ENCODE measurements around the gene RNF223.
"Not testable (repeated sequence)": the region's sequence is repeated elsewhere in the genome, so short reads cannot be mapped to it uniquely, and the experiment has no call there.

The RNF223 gene

GRCh38 chr1:1030867-1031658, 43.0 kb downstream of the RNF223 start:
- Mint-ChIP-seq H3K4me1 (peaks cover 26% of the 10 kb centered on the region), H3K27me3 (peaks cover 17% of the 10 kb centered on the region)
- H3K4me3 Mint-ChIP-seq, H3K27ac Mint-ChIP-seq, DNase-seq, H3K9me3 Mint-ChIP-seq, ATAC-seq: not testable (repeated sequence)

DNA sequence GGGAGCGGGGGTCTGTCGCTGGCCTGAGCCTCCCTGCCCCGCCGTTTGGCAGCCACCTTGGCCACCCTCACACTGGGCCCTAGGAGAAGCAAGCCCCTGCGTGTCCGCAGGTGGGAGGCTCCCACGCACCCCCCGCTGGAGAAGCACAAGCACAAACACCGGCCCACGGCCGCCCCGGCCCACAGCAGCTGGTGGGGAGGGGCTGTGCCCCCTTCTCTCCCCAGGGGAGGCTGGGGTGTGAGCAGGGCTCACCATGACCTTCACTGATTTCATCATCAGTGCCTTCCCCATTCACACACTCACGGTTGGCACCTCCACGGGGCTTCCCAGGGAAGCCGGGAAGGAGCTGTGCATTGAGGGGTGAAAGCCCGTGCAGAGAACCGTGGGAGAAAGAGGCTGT, 46.3 kb downstream of the RNF223 start:
- no peak for ATAC-seq
- DNase-seq, result no peak
- Mint-ChIP-seq H3K27me3 (peaks cover 16% of the 10 kb centered on the region), H3K4me1 (peaks cover 19% of the 10 kb centered on the region), H3K9me3 (no peaks in the 10 kb centered on the region), H3K27ac (no peak overlapping the region), H3K4me3 (no peak overlapping the region)

DNA sequence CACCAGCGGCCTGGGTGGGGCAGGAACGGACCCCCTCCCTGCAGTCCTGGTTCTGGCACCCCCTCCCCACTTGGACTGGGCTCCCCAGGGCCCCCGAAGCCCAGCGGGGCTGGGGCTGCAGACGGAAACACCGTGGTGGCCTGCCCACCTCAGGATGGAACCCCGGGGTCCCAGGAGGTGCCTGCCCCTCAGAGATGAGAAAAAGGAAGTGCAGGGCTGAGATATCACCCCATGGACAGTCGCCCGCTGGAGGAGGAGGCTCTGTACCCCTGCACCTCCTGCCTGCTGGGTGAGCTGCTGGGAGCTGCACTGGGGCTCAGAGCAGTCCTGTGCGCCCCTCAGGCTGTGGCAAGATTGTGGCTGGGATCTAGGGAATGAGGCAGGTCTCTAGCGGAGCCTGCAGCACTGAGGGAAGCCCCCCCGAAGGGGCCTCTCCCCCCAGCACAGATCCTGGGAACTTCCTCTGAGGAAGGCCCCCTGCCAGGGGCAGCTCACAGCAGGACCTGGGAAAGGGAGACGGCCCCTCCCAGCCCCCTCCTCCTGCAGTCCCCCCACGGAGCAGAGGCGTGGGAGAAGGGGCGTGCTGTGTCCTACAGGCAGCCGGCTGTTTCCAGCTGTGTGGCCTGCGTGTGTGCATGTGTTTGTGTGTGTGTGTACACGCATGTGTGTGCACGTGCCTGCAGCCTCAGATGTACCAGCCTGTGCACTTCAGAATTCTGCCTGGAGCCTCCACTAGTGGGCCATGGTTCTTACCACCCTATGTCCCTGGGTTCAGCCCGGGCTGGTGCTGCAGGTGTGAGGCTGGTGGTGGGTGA, 47.3 kb downstream of the RNF223 start:
- Mint-ChIP-seq H3K4me3 (no peak overlapping the region), H3K27ac (no peak overlapping the region), H3K4me1 (peaks cover 19% of the 10 kb centered on the region), H3K9me3 (no peaks in the 10 kb centered on the region), H3K27me3 (peaks cover 15% of the 10 kb centered on the region)
- ATAC-seq (peak; percentile 5), DNase-seq (no peak)

GRCh38 chr1:1025730-1026129, 48.4 kb downstream of the RNF223 start:
- Mint-ChIP-seq H3K9me3 (no peaks in the 10 kb centered on the region), H3K27me3 (peaks cover 15% of the 10 kb centered on the region), H3K4me1 (peaks cover 27% of the 10 kb centered on the region), H3K4me3 (no peak overlapping the region), H3K27ac (no peak overlapping the region)
- no peak for ATAC-seq
- DNase-seq, result no peak

GRCh38 chr1:1024771-1025699, 49.1 kb downstream of the RNF223 start:
- peaks cover 27% of the 10 kb centered on the region for H3K4me1 Mint-ChIP-seq
- no peaks in the 10 kb centered on the region for H3K9me3 Mint-ChIP-seq
- no peak overlapping the region for H3K4me3 Mint-ChIP-seq
- H3K27me3 Mint-ChIP-seq, result peaks cover 15% of the 10 kb centered on the region
- ATAC-seq, result peak; percentile 4
- no peak for DNase-seq
- H3K27ac Mint-ChIP-seq, result no peak overlapping the region

- no peak overlapping the region for H3K4me3 Mint-ChIP-seq
- peaks cover 27% of the 10 kb centered on the region for H3K4me1 Mint-ChIP-seq
- H3K9me3 Mint-ChIP-seq, result no peaks in the 10 kb centered on the region
- peaks cover 15% of the 10 kb centered on the region for H3K27me3 Mint-ChIP-seq
- DNase-seq (no peak), ATAC-seq (no peak)
- no peak overlapping the region for H3K27ac Mint-ChIP-seq
Observed at GRCh38 chr1:1024149-1024770, 49.8 kb downstream of the RNF223 start.

- no peaks in the 10 kb centered on the region for H3K9me3 Mint-ChIP-seq
- H3K27ac Mint-ChIP-seq, result no peak overlapping the region
- no peak for DNase-seq
- peaks cover 15% of the 10 kb centered on the region for H3K27me3 Mint-ChIP-seq
- peaks cover 27% of the 10 kb centered on the region for H3K4me1 Mint-ChIP-seq
- no peak for ATAC-seq
- H3K4me3 Mint-ChIP-seq, result no peak overlapping the region
Observed at GRCh38 chr1:1023700-1024099, 50.4 kb downstream of the RNF223 start.

DNA sequence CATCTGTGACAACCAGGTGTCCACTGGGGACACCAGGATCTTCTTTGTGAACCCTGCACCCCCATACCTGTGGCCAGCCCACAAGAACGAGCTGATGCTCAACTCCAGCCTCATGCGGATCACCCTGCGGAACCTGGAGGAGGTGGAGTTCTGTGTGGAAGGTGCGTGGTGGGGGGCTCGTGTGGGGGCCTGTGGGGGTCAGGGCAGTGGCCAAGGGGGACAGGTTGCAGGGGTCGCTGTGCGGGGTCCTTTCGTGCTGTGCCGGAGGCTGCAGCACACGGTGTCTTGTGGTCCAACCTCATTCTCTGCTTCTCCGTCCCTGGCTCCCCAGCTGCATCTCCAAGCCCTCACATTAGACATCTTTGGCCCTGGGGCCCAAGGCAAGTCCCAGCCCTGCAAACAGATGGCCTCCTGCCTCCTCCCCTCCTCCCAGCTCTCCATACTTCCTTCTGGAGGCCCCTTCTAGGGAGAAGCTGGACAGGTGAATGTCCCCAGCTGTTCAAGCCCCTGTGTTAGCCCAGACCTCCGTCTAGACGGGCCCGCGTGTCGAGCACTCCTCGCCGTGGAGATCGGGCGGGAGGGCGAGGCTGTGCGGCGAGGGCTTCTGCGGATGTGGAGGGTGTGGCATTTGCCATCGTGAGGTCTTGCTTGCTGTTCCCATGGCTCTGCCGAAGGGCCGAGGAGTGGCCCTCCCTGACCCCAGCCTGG, 51.6 kb downstream of the RNF223 start:
- no peak overlapping the region for H3K4me3 Mint-ChIP-seq
- ATAC-seq (no peak), DNase-seq (no peak)
- no peaks in the 10 kb centered on the region for H3K9me3 Mint-ChIP-seq
- peaks cover 15% of the 10 kb centered on the region for H3K27me3 Mint-ChIP-seq
- H3K4me1 Mint-ChIP-seq, result peaks cover 27% of the 10 kb centered on the region
- H3K27ac Mint-ChIP-seq, result no peak overlapping the region

DNA sequence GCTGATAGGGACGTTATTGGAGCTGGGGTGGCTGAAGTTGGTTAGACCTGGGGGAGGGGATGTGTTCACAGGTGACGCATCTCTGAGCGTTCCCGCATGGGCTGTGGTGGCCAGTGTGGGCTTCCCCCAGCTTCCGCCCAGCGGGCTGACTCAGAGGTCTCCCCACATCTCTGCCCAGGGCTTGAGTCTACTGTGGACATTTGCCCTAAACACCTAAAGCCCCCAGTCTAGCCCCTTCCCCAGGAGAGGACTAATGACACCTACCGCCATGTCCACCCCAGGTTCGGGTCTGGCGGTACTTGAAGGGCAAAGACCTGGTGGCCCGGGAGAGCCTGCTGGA, 52.2 kb downstream of the RNF223 start:
- ATAC-seq (no peak), DNase-seq (no peak)
- Mint-ChIP-seq H3K27me3 (peaks cover 15% of the 10 kb centered on the region), H3K27ac (no peak overlapping the region), H3K4me3 (no peak overlapping the region), H3K9me3 (no peaks in the 10 kb centered on the region), H3K4me1 (peaks cover 32% of the 10 kb centered on the region)

DNA sequence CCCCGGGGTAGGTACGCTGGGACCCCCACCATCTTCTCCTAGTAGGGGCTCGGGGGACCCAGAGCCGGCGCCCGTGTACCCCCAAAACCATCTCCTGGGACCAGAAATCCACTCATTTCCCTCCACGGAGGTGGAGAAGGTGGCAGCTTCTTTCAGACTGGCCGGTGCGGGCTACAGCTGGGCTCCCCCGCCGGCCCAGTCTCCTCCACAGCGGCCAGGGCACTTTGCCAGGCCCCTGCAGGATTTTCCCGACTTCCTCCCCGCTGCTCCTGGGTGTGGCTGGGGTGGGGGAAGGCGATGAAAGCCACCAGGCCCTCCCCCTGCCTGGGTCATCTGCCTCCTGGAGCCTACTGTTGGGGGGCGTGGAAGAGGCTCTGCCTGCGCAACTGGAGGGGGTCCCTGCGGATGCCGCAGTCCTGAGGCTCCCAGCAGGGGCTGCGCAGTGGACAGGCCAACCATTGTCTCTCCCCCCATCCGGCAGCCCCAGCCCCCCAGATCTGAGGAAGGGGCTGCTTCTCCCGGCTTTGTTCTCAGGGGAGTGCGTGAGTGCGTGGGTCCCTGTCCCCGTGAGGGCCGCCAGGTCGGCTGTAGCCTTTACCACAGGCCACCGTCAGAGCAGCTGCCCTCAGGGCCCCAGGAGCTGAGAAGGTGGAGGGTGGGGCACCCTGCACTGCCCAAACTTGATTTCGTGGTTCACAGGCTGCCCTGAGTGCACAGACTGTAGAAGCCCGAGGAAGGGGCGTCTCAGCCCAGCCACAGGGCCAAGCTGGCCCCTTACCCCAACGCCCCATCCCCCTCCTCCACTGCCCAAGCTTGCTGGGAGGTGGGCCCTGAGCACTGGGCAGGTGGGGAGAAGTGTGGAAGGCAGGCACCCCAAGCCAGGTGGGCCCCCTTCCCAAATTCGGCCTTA, 52.8 kb downstream of the RNF223 start:
- peak overlapping the region; percentile 56 to 70 for H3K4me3 Mint-ChIP-seq
- H3K27me3 Mint-ChIP-seq, result peaks cover 15% of the 10 kb centered on the region
- H3K9me3 Mint-ChIP-seq, result no peaks in the 10 kb centered on the region
- ATAC-seq, result no peak
- no peak for DNase-seq
- peaks cover 33% of the 10 kb centered on the region for H3K4me1 Mint-ChIP-seq
- no peak overlapping the region for H3K27ac Mint-ChIP-seq
